Vagina (tissue), 2 donors: ENCODE results near the gene LRMDA.

Experiments used
- CTCF ChIP-seq, 3 experiments: fragments of 450-650 bp in 2 of 3; fragments of 200-600 bp in 1 of 3; sonication (generic) in 1 of 3; IDR thresholded peaks; one replicate each; pipeline ENCODE4 v1.5.1; 2017 to 2019; ENCODE audit warnings: antibody characterized with exemption in 3 of 3, mild to moderate bottlenecking in 2 of 3, moderate library complexity in 2 of 3
- POLR2A ChIP-seq, 2 donors: fragments of 450-650 bp; IDR thresholded peaks; one replicate each; pipeline ENCODE4 v1.6.1; 2017; ENCODE audit warnings: antibody characterized with exemption in 2 of 2, mild to moderate bottlenecking in 2 of 2, moderate library complexity in 2 of 2
- POLR2AphosphoS5 ChIP-seq, 2 donors: sonication (generic); formaldehyde crosslinking; IDR thresholded peaks; one replicate each; pipeline ENCODE4 v1.9.0; 2017; ENCODE audit warnings: antibody characterized with exemption in 2 of 2, mild to moderate bottlenecking in 2 of 2, low read depth in 1 of 2; ENCODE audit not compliant: insufficient read depth in 1 of 2

GRCh38 chr10:75782463-75783248, 351.2 kb downstream of the LRMDA start:
- TF ChIP-seq POLR2AphosphoS5 (IDR thresholded peaks at IDR 0.05; ENCODE audit: insufficient read depth in 1 of 2, low read depth in 1 of 2) (no peak), CTCF (IDR thresholded peaks at IDR 0.05) (no peak), POLR2A (IDR thresholded peaks at IDR 0.05) (no peak)
